Measurements from ENCODE around the gene SCFD1.

- TF ChIP-seq CTCF (IDR thresholded peaks at IDR 0.05) = no peak
- no peak for TF ChIP-seq POLR2A (IDR thresholded peaks at IDR 0.05)
Measured at GRCh38 chr14:30779210-30779609, 157.1 kb downstream of the SCFD1 start.
